Tibial artery (tissue), 4 donors: Measurements from ENCODE around the gene MLEC.
A peak's percentile ranks its signal among the peaks of the same experiment; 100 is the strongest.

Source experiments
- DNase-seq, 2 donors: peaks; one replicate each; pipeline ENCODE4 v3.0.0-alpha.2; 2019
- H3K27ac ChIP-seq, 2 donors: fragments of 200-600 bp; sonication (generic) in 1 of 2; 1 replicate in 1 of 2; 2 replicates in 1 of 2; pipeline ENCODE4 v1.5.1; 2018 to 2019; ENCODE audit warnings: mild to moderate bottlenecking in 1 of 2
- H3K27me3 ChIP-seq, 2 donors: fragments of 200-600 bp; sonication (generic) in 1 of 2; one replicate each; pipeline versions ENCODE4 v1.5.1 to v1.6.0; 2016 to 2019
- H3K36me3 ChIP-seq, 3 donors: fragments of 200-600 bp; sonication (generic) in 2 of 3; one replicate each; pipeline ENCODE4 v1.5.1; 2016 to 2019; ENCODE audit warnings: mild to moderate bottlenecking in 2 of 3
- H3K4me1 ChIP-seq, 4 donors: fragments of 200-600 bp; sonication (generic) in 2 of 4; 1 replicate in 3 of 4; 2 replicates in 1 of 4; pipeline ENCODE4 v1.5.1; 2016 to 2019
- H3K4me3 ChIP-seq, 2 donors: fragments of 200-600 bp; sonication (generic) in 1 of 2; 1 replicate in 1 of 2; 2 replicates in 1 of 2; pipeline ENCODE4 v1.5.1; 2018 to 2019; ENCODE audit warnings: mild to moderate bottlenecking in 2 of 2
- H3K9me3 ChIP-seq, 3 donors: fragments of 200-600 bp; sonication (generic) in 1 of 3; one replicate each; pipeline ENCODE4 v1.5.1; 2016 to 2019
- intact Hi-C: fragments of 100-400 bp; cut with DNase I; formaldehyde crosslinking; loops from one replicate; pipeline ENCODE4 v1.15.0; 2023; ENCODE audit warnings: low total_unique reads
- TF ChIP-seq, protein P1 (sequence below), 2 experiments: fragments of 200-600 bp in 1 of 2; fragments of 450-650 bp in 1 of 2; IDR thresholded peaks; one replicate each; pipeline ENCODE4 v1.5.1; 2017 to 2019; ENCODE audit warnings: antibody characterized with exemption in 2 of 2, mild to moderate bottlenecking in 1 of 2, moderate library complexity in 1 of 2

The MLEC gene

DNA sequence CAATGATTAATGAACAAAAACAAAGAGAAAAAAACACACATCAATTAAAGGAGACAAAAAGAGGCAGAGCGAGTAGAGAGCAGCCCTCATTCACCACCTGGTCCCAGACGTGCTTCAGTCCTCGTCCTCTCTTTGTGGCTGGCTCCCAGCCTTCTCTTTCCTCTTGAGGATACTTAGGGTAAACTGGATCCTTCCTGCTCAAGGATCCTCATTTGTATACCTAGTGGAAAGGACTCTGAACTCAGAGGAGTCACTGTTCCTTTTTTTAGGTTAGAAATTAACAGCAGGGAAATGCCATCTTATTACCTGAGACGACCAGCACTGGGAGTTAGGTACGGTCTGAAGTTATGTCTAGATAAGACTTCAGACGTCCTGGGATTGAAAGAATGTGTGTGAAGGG, 9.7 kb downstream of the MLEC start:
- Histone ChIP-seq H3K9me3 (no peaks in the 10 kb centered on the region), H3K4me1 (peaks cover 0 to 18% (median 15%) of the 10 kb centered on the region in 4 donors), H3K36me3 (peaks cover 35 to 79% (median 60%) of the 10 kb centered on the region in 3 donors), H3K4me3 (no peak overlapping the region), H3K27ac (no peak overlapping the region), H3K27me3 (no peaks in the 10 kb centered on the region)
- no peak for DNase-seq
- TF ChIP-seq, protein P1, sequence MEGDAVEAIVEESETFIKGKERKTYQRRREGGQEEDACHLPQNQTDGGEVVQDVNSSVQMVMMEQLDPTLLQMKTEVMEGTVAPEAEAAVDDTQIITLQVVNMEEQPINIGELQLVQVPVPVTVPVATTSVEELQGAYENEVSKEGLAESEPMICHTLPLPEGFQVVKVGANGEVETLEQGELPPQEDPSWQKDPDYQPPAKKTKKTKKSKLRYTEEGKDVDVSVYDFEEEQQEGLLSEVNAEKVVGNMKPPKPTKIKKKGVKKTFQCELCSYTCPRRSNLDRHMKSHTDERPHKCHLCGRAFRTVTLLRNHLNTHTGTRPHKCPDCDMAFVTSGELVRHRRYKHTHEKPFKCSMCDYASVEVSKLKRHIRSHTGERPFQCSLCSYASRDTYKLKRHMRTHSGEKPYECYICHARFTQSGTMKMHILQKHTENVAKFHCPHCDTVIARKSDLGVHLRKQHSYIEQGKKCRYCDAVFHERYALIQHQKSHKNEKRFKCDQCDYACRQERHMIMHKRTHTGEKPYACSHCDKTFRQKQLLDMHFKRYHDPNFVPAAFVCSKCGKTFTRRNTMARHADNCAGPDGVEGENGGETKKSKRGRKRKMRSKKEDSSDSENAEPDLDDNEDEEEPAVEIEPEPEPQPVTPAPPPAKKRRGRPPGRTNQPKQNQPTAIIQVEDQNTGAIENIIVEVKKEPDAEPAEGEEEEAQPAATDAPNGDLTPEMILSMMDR (IDR thresholded peaks at IDR 0.05) = no peak
- intact Hi-C loops = no loop called here

- intact Hi-C loops = no loop called here
- DNase-seq = no peak
- H3K27me3 ChIP-seq = no peaks in the 10 kb centered on the region
- H3K36me3 ChIP-seq = peaks cover 35 to 86% (median 66%) of the 10 kb centered on the region in 3 donors
- no peak overlapping the region for H3K4me3 ChIP-seq
- peaks cover 0 to 18% (median 15%) of the 10 kb centered on the region in 4 donors for H3K4me1 ChIP-seq
- H3K27ac ChIP-seq = no peak overlapping the region
- no peaks in the 10 kb centered on the region for H3K9me3 ChIP-seq
- TF ChIP-seq, protein P1 (IDR thresholded peaks at IDR 0.05) = no peak
Observed at GRCh38 chr12:120697344-120697743, 10.4 kb downstream of the MLEC start.

- Histone ChIP-seq H3K4me3 (no peak overlapping the region), H3K4me1 (peaks cover 0 to 18% (median 15%) of the 10 kb centered on the region in 4 donors), H3K36me3 (peaks cover 35 to 94% (median 73%) of the 10 kb centered on the region in 3 donors), H3K27me3 (no peaks in the 10 kb centered on the region), H3K9me3 (no peaks in the 10 kb centered on the region), H3K27ac (no peak overlapping the region)
- intact Hi-C loops = no loop called here
- TF ChIP-seq, protein P1 (IDR thresholded peaks at IDR 0.05) = no peak
- DNase-seq = no peak
Observed at GRCh38 chr12:120698665-120699064, 11.7 kb downstream of the MLEC start.

GRCh38 chr12:120699553-120699952, 12.6 kb downstream of the MLEC start:
- Histone ChIP-seq H3K9me3 (no peaks in the 10 kb centered on the region), H3K4me3 (no peak overlapping the region), H3K36me3 (peaks cover 35 to 88% (median 64%) of the 10 kb centered on the region in 3 donors), H3K27me3 (no peaks in the 10 kb centered on the region), H3K4me1 (peaks cover 0 to 18% (median 15%) of the 10 kb centered on the region in 4 donors), H3K27ac (no peak overlapping the region)
- TF ChIP-seq, protein P1 (IDR thresholded peaks at IDR 0.05) = no peak
- no peak for DNase-seq
- intact Hi-C loops = no loop called here

DNA sequence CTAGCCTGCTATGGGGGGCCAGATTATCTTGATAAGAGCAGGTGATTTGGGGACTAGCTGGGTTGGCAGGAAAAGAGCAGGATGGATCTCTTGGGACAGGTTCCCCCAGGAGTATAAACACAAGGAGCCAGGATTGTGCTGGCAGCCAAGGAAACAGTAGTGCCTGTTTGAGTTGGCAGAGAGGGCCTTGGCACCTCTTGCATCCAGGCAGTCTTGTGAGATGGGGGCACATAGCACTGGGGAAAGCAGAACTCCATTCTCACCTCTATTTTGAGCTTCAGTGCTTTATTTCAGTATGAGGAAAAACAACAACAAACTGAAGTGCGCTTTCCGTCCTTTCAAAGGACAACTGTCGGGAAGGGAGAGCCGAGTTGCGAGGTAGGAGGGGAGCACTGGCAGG, 13.9 kb downstream of the MLEC start:
- intact Hi-C loops = no loop called here
- Histone ChIP-seq H3K27me3 (no peaks in the 10 kb centered on the region), H3K36me3 (peaks cover 22 to 81% (median 51%) of the 10 kb centered on the region in 3 donors), H3K4me3 (no peak overlapping the region), H3K9me3 (no peaks in the 10 kb centered on the region), H3K27ac (peak overlapping the region; percentile 25 to 53), H3K4me1 (peaks cover 0 to 18% (median 15%) of the 10 kb centered on the region in 4 donors)
- DNase-seq = no peak
- TF ChIP-seq, protein P1 (IDR thresholded peaks at IDR 0.05) = no peak

DNA sequence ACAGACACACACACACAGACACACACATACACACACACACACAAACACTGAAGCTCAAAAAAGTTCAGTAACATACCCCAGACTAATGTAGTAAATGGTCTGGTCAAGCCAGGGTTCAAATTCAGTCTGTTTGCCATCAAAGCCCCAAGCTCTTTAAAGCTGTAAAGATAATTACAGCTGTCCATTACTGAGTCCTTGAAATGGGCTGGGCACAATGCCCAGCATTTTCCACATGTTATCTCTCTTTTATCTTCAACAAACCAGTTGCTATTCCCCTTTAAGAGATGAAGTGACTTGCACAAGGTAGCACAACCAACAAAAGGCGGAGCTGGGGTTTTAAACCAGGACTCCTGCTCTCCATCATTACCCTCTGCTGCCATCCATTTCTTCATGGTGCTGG, 15.7 kb downstream of the MLEC start:
- Histone ChIP-seq H3K36me3 (peaks cover 7 to 64% (median 35%) of the 10 kb centered on the region in 3 donors), H3K9me3 (no peaks in the 10 kb centered on the region), H3K4me1 (peaks cover 0 to 18% (median 15%) of the 10 kb centered on the region in 4 donors), H3K27ac (no peak overlapping the region), H3K27me3 (no peaks in the 10 kb centered on the region), H3K4me3 (no peak overlapping the region)
- TF ChIP-seq, protein P1 (IDR thresholded peaks at IDR 0.05) = no peak
- no peak for DNase-seq
- intact Hi-C loops = no loop called here
